ENCODE results near the gene TTC28.

TTC28 gene

DNA sequence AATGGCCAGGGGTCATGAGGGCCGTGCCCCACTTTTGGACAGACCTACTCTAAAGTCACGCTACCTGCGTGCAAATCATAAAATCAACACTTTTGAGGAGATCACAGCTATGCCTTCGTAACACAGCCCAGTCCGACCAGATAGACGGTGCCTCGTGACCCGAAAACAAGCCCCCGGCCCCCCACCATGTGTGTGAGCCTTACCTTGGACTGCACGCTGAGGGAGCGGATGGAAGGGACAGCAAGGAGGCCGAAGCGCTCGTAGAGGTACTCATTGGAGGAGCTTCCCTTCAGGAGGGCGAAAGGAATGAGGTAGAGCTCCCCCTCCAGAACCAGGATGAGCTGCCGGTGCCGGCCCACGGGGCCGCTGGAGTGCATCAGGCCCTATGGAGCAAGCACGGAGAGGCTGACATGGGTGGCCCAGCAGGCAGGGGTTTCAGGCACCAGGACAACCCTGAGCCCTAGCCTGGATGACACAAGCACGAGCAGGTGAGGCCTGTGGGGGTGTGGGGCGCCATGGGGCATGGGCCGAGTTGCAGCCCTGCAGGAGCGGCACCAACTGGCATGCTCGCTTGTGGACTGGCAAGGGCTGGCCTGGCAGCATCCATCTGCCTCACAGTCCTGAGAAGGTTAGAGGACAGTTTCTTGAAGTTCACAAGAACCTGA lies 678.3 kb downstream of the TTC28 start:
- no peak for DNase-seq (ENCODE audit: low spot score)

DNA sequence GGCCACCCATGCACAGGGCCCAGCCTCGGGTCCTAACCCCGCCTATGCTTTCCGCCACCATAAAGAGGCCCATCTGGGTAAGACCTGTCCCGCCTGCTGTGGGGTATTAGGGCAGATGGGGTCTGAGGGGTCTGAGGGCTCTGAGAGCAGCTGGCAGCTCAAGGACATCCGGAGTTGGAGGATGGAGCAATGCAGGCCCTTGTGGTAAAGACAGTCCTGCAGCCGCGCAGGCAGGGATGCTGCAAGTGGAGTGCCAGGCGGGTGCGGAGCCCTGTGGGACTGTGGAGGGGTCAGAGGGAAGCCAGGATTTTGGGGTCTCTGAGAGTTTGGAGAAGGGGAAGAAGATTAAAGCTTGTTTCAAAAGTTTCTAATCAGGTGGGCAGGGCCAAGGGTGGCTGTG lies 679.3 kb downstream of the TTC28 start:
- DNase-seq (ENCODE audit: low spot score), result no peak

GRCh38 chr22:27999876-28000275 lies 679.8 kb downstream of the TTC28 start:
- DNase-seq (ENCODE audit: low spot score), result no peak

- no peak for DNase-seq (ENCODE audit: low spot score)
Observed at GRCh38 chr22:27998511-27999410, 680.9 kb downstream of the TTC28 start.

- no peak for DNase-seq (ENCODE audit: low spot score)
Observed at GRCh38 chr22:27997538-27997937, 682.1 kb downstream of the TTC28 start.

DNA sequence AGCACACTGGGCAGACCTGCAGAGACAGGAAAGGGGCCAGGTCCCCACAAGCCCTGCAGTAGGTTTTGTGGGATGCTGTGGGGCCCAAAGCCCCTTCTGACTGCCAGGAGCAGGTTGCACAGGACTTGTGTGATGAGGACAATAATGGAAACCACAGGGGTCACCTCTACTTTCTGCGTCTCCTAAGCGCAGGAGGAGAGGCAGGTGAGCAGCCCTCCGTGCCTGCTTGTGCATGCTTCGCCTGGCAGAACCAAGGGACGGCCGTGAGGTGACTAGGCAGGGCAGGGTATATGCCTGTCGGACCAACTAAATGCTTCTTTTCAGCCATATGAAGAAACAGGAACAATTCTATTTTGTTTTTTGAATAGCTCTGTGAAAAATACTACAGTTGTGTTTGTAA lies 682.7 kb downstream of the TTC28 start:
- no peak for DNase-seq (ENCODE audit: low spot score)

DNA sequence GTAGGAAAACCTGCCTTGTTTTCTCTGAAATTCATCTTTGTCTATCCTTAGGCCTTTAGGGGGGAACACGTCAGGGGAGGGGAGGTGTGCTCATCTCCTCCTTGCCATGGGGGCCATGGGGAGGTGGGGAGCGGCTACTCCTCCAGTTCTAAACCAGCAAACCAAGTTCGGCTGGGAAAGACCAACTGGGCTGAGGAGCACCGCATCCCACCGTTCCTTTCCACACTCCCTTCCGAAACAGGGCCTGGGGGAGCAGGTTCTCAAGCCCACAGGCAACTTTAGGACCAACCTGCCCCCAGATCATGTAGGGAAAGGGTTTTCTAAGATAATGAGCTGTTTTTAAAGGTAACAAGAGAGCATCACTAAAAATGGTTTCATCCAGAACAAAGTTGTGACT lies 683.1 kb downstream of the TTC28 start:
- no peak for DNase-seq (ENCODE audit: low spot score)

- DNase-seq (ENCODE audit: low spot score), result no peak
Observed at GRCh38 chr22:27995801-27996528, 683.7 kb downstream of the TTC28 start.

DNA sequence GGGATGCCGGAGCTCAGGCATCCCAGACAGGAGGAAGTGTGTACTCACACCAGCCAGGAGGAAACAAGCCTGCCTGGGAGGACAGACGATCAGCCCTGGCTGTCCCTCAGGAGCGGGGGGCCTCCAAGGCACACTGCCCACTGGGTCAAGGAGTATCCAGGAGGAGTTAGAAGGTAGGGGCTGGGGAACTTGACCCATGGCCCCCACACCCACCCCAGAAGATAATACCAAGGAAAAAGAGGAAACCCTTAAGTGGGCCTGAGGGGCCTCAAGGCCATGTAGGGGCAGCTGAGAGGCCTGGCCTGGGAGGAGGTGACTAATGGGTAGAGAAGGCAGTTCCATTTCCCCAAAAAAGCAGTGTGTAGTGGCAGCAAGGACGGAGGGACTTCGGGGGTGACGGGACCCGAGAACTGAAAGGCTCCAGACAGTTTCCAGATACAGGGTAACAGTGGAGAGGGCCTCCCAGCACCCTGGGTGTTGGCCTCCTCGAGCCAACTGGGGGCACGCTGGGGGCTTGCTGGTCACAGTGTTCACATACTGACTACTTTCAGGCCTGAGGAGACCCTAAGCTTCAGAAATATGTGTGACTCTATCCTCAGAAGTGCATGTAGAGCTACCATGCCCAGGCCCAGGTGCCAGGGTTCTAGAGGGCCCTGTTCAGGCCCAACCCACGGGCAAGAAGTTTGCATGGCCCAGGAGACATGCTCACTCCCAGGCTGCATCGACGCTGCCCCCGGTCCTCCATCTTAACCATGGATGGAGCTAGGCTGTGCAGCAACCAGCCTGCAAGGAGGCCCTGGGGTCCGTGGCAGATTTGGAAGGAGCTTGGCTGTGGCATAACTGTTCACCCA lies 684.9 kb downstream of the TTC28 start:
- DNase-seq (ENCODE audit: low spot score), result no peak

DNA sequence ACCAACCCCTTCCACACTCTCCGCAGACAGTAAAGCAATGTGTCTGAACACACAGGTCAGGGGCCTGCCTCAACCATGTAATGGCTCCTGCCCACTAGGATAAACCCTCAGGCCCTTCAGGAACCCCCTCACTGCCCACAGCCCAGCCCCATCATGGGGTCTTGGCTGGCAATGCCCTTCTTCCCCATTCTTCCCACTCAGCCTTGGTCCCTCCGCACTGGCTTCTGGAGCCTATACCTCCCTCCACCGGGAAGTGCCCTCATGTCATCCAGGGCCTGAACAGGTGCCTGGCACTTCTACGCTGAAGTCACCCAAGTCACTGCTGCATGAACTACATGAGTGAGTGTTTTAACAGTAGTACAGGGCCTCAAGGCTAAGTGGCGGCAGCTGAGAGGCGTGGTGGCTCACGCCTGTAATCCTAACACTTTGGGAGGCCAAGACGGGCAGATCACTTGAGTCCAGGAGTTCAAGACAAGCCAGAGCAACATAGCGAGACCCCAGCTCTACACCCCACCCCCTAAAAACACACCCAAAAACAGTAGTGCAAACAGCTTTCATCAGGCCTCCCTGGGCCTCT lies 685.8 kb downstream of the TTC28 start:
- DNase-seq (ENCODE audit: low spot score), result no peak

GRCh38 chr22:27993201-27993635 lies 686.4 kb downstream of the TTC28 start:
- no peak for DNase-seq (ENCODE audit: low spot score)

GRCh38 chr22:27992294-27993165 lies 687.1 kb downstream of the TTC28 start:
- no peak for DNase-seq (ENCODE audit: low spot score)

DNA sequence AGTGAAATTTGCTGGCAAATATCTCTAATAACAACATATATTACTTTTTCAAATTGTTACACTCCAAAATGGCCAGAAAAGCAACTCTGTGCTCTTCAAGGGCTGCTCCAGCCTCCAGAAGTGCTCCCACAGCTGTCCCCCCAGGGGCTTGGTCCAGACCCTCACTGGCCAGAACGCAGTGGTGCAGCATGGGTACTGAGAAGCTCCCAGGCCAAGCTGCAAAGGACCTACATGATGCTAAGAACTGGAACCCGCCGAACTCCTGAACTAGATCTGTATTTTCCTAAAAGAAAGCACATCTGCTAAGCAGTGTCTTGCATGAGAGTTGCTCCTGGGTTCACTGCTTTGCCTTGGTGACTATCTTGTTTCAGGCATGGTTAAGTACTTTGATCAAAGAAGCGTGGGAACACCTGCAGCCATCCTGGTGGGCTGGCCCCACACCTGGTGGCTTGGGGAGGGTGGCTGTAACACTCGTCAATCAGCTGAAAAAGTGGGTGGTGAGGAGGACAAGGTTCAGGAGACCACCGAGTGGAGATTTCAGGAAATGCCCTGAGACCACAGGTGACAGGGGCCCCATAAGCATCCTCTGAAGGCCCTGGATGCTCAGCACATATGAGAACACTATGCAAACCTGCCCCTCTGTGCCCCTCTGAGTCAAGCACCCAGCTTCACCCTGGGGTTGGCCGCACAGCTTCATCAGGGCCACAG lies 687.9 kb downstream of the TTC28 start:
- DNase-seq (ENCODE audit: low spot score), result no peak

DNA sequence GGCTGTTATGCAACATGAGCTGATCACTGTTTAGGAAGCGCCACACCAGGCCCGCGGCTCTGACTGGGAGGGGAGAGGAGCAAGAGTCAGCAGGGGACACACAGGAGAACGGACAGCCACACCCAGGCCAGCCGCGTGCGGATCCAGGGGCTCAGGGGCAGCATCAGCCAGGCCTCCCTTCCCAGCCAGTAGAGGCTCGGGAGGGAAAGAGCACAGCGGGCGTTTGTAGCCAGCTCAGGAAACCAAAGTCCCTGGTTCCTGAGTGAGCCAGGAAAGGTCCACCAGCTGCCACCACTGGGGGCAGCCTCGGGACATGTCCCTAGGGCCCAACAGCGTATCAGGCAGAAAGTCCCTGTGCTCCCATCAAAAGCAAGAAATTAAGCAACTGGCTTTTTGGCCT lies 688.8 kb downstream of the TTC28 start:
- DNase-seq (ENCODE audit: low spot score), result no peak

GRCh38 chr22:27990451-27990840 lies 689.2 kb downstream of the TTC28 start:
- no peak for DNase-seq (ENCODE audit: low spot score)

DNA sequence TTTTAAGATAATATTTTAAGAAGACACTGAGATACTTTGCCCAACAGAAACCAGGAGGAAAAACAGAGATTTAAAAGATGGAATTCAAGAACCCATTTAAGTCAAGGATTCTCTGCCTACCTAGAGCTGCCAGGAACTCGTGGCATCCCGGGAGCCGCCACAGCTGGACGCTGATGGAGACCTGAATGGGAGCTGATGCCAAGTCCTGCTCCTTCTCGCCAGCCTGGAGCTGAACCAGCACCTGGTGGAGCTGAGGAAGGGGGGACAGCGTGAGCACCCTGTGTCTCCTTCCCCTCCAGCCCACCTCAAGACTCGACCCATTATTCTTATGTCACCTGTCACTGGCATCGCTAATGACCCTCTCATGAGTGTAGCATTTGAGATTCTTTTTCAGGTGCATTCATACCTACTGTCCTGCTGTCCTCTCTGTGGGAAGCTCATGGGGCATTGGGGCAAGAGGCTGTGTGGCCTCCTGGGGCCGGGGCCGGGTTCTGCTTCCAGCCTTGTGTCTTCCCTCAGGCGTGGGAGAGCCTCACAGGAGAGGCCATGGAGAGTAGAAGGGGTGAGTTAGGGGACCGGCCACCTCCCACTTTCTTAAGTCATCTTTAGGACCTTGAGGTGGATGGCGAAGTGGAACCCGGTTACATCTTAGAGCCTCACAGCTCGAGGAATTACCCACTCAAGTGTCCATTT lies 689.7 kb downstream of the TTC28 start:
- DNase-seq (ENCODE audit: low spot score), result no peak

GRCh38 chr22:27988704-27989103 lies 690.9 kb downstream of the TTC28 start:
- DNase-seq (ENCODE audit: low spot score), result no peak

GRCh38 chr22:27987557-27987956 lies 692.1 kb downstream of the TTC28 start:
- DNase-seq (ENCODE audit: low spot score), result no peak

- no peak for DNase-seq (ENCODE audit: low spot score)
Observed at GRCh38 chr22:27986937-27987336, 692.7 kb downstream of the TTC28 start.
